Activated T-helper 1 cell treated with anti-CD3 and anti-CD28 coated beads, Interleukin-12 subunit alpha, Interleukin-12 subunit beta, Interleukin-2, Interleukin-4 antibody, amounts not matched to agents 30 ng/mL and 10 ng/mL and 1 ng/mL, durations not matched to agents 14 hours and 24 hours and 36 hours (primary cell): Measurements from ENCODE around the gene RRAD. TPM values are rescaled to one million over a fixed set of nuclear protein-coding genes. Genes with fewer than 3 reads are reported as not detected.

Experiments
- DNase-seq: peaks from one replicate; pipeline ENCODE4 v3.0.0; 2021; ENCODE audit warnings: low spot score
- H3K27ac Mint-ChIP-seq: one replicate; pipeline ENCODE4 v1.8.0; 2021; ENCODE audit warnings: mild to moderate bottlenecking, mixed read lengths
- H3K27me3 Mint-ChIP-seq: one replicate; pipeline ENCODE4 v1.8.0; 2022; ENCODE audit warnings: mild to moderate bottlenecking, moderate library complexity, mixed read lengths; ENCODE audit not compliant: insufficient read depth
- H3K36me3 Mint-ChIP-seq: one replicate; pipeline ENCODE4 v1.8.0; 2021; ENCODE audit warnings: low read depth, mixed read lengths
- H3K4me1 Mint-ChIP-seq: one replicate; pipeline ENCODE4 v1.8.0; 2021; ENCODE audit warnings: low read depth, mixed read lengths
- H3K4me3 Mint-ChIP-seq: one replicate; pipeline ENCODE4 v1.8.0; 2021; ENCODE audit warnings: mild to moderate bottlenecking, moderate library complexity, mixed read lengths
- H3K9me3 Mint-ChIP-seq: one replicate; pipeline ENCODE4 v1.8.0; 2021; ENCODE audit warnings: mixed read lengths
- intact Hi-C: fragments of 100-400 bp; cut with micrococcal nuclease; formaldehyde crosslinking; loops from one replicate; pipeline ENCODE4 v1.15.1; 2024
- total RNA-seq: library from RNA; stranded (reverse); gene quantifications from 2 replicates; pipeline ENCODE4 v1.2.3, GENCODE V29; 2022

Gene RRAD
- total RNA-seq, 1 donor from 2014 or later = 0.83 TPM

- peak; percentile 24 for DNase-seq
- Mint-ChIP-seq H3K27ac (no peak overlapping the region), H3K9me3 (no peaks in the 10 kb centered on the region), H3K36me3 (peaks cover 2% of the 10 kb centered on the region), H3K27me3 (peaks cover 20% of the 10 kb centered on the region), H3K4me3 (peak overlapping the region; percentile 49), H3K4me1 (peaks cover 39% of the 10 kb centered on the region)
- intact Hi-C loops = no loop called here
These were observed 611 bp downstream of the RRAD start for GRCh38 chr16:66924527-66925321.

- intact Hi-C loops = no loop called here
- no peak for DNase-seq
- Mint-ChIP-seq H3K4me1 (peaks cover 36% of the 10 kb centered on the region), H3K27ac (no peak overlapping the region), H3K36me3 (no peaks in the 10 kb centered on the region), H3K27me3 (peaks cover 26% of the 10 kb centered on the region), H3K9me3 (no peaks in the 10 kb centered on the region), H3K4me3 (peak overlapping the region; percentile 41)
These were observed 1.5 kb downstream of the RRAD start for GRCh38 chr16:66923866-66924265.

- H3K4me1 Mint-ChIP-seq = peaks cover 30% of the 10 kb centered on the region
- intact Hi-C loops = no loop called here
- DNase-seq = no peak
- H3K4me3 Mint-ChIP-seq = no peak overlapping the region
- no peaks in the 10 kb centered on the region for H3K36me3 Mint-ChIP-seq
- H3K9me3 Mint-ChIP-seq = no peaks in the 10 kb centered on the region
- H3K27me3 Mint-ChIP-seq = peaks cover 26% of the 10 kb centered on the region
- H3K27ac Mint-ChIP-seq = no peak overlapping the region
These were observed 2.0 kb downstream of the RRAD start for GRCh38 chr16:66923247-66923731.

GRCh38 chr16:66921729-66922450 lies 3.4 kb downstream of the RRAD start:
- no peak overlapping the region for H3K27ac Mint-ChIP-seq
- H3K27me3 Mint-ChIP-seq = peaks cover 26% of the 10 kb centered on the region

GRCh38 chr16:66920924-66921680 lies 4.2 kb downstream of the RRAD start:
- peaks cover 20% of the 10 kb centered on the region for H3K4me1 Mint-ChIP-seq
- no peaks in the 10 kb centered on the region for H3K9me3 Mint-ChIP-seq
- H3K36me3 Mint-ChIP-seq = no peaks in the 10 kb centered on the region
- no peak for DNase-seq
- H3K4me3 Mint-ChIP-seq = no peak overlapping the region
- intact Hi-C loops = no loop called here
- H3K27me3 Mint-ChIP-seq = peaks cover 27% of the 10 kb centered on the region
- no peak overlapping the region for H3K27ac Mint-ChIP-seq

More at GRCh38 chr16:66921729-66922450, 3.4 kb downstream of the RRAD start:
- H3K4me1 Mint-ChIP-seq = peaks cover 24% of the 10 kb centered on the region
- H3K36me3 Mint-ChIP-seq = no peaks in the 10 kb centered on the region
- no peaks in the 10 kb centered on the region for H3K9me3 Mint-ChIP-seq
- DNase-seq = no peak
- no peak overlapping the region for H3K4me3 Mint-ChIP-seq
- intact Hi-C loops = no loop called here

GRCh38 chr16:66920299-66920590 lies 5.1 kb downstream of the RRAD start:
- Mint-ChIP-seq H3K4me1 (peaks cover 12% of the 10 kb centered on the region), H3K27me3 (peaks cover 28% of the 10 kb centered on the region), H3K36me3 (no peaks in the 10 kb centered on the region), H3K4me3 (no peak overlapping the region), H3K9me3 (no peaks in the 10 kb centered on the region), H3K27ac (no peak overlapping the region)
- intact Hi-C loops = no loop called here
- DNase-seq = no peak

GRCh38 chr16:66919569-66920298 lies 5.6 kb downstream of the RRAD start:
- no peaks in the 10 kb centered on the region for H3K36me3 Mint-ChIP-seq
- H3K4me1 Mint-ChIP-seq = peaks cover 11% of the 10 kb centered on the region
- intact Hi-C loops = no loop called here
- DNase-seq = no peak
- H3K4me3 Mint-ChIP-seq = no peak overlapping the region
- H3K27me3 Mint-ChIP-seq = peaks cover 27% of the 10 kb centered on the region
- no peaks in the 10 kb centered on the region for H3K9me3 Mint-ChIP-seq
- no peak overlapping the region for H3K27ac Mint-ChIP-seq

GRCh38 chr16:66918803-66919568 lies 6.3 kb downstream of the RRAD start, which contains the start of gene CDH16:
Gene CDH16, minus strand, starts transcription at chr16:66918885. Its CDS starts 820 bp downstream, at chr16:66918065.
- intact Hi-C loops = no loop called here
- H3K36me3 Mint-ChIP-seq = no peaks in the 10 kb centered on the region
- H3K9me3 Mint-ChIP-seq = no peaks in the 10 kb centered on the region
- peaks cover 24% of the 10 kb centered on the region for H3K27me3 Mint-ChIP-seq
- no peak within 1 kb of the TSS for H3K4me3 Mint-ChIP-seq
- DNase-seq = no peak
- no peak within 1 kb of the TSS for H3K27ac Mint-ChIP-seq
- peaks cover 10% of the 10 kb centered on the region for H3K4me1 Mint-ChIP-seq

- Mint-ChIP-seq H3K4me1 (peaks cover 3% of the 10 kb centered on the region), H3K27me3 (peaks cover 20% of the 10 kb centered on the region), H3K4me3 (no peak overlapping the region), H3K27ac (no peak overlapping the region), H3K36me3 (no peaks in the 10 kb centered on the region), H3K9me3 (no peaks in the 10 kb centered on the region)
- no peak for DNase-seq
- intact Hi-C loops = no loop called here
These were observed 7.0 kb downstream of the RRAD start for GRCh38 chr16:66918355-66918754.

- Mint-ChIP-seq H3K9me3 (no peaks in the 10 kb centered on the region), H3K4me1 (no peaks in the 10 kb centered on the region), H3K4me3 (no peak overlapping the region), H3K27ac (no peak overlapping the region), H3K27me3 (peaks cover 19% of the 10 kb centered on the region), H3K36me3 (no peaks in the 10 kb centered on the region)
- intact Hi-C loops = no loop called here
- no peak for DNase-seq
These were observed 7.6 kb downstream of the RRAD start for GRCh38 chr16:66917741-66918140.

GRCh38 chr16:66916518-66916917 lies 8.8 kb downstream of the RRAD start:
- no peak for DNase-seq
- no peaks in the 10 kb centered on the region for H3K4me1 Mint-ChIP-seq
- H3K9me3 Mint-ChIP-seq = no peaks in the 10 kb centered on the region
- no peak overlapping the region for H3K4me3 Mint-ChIP-seq
- intact Hi-C loops = no loop called here
- peaks cover 19% of the 10 kb centered on the region for H3K27me3 Mint-ChIP-seq
- H3K27ac Mint-ChIP-seq = no peak overlapping the region
- H3K36me3 Mint-ChIP-seq = no peaks in the 10 kb centered on the region

GRCh38 chr16:66915041-66915440 lies 10.3 kb downstream of the RRAD start:
- Mint-ChIP-seq H3K9me3 (no peaks in the 10 kb centered on the region), H3K4me3 (no peak overlapping the region), H3K36me3 (no peaks in the 10 kb centered on the region), H3K27ac (no peak overlapping the region), H3K4me1 (no peaks in the 10 kb centered on the region), H3K27me3 (peaks cover 13% of the 10 kb centered on the region)
- intact Hi-C loops = no loop called here
- no peak for DNase-seq
